Progenitor cell of endocrine pancreas (in vitro differentiated cells): ENCODE measurements around the gene TYMP. TPM values are rescaled to one million over a fixed set of nuclear protein-coding genes. Genes with fewer than 3 reads are reported as not detected.

Experiments used
- DNase-seq: peaks from one replicate; pipeline ENCODE4 v3.0.0; 2021; ENCODE audit warnings: low spot score; ENCODE audit not compliant: unreplicated experiment
- H3K27ac Mint-ChIP-seq: 2 replicates; pipeline ENCODE4 v1.8.0; 2021; ENCODE audit warnings: mild to moderate bottlenecking, moderate library complexity, mixed read lengths
- H3K27me3 Mint-ChIP-seq: 2 replicates; pipeline ENCODE4 v1.8.0; 2021; ENCODE audit warnings: mixed read lengths
- H3K36me3 Mint-ChIP-seq: 2 replicates; pipeline ENCODE4 v1.8.0; 2022; ENCODE audit warnings: mixed read lengths; ENCODE audit not compliant: insufficient read depth
- H3K4me1 Mint-ChIP-seq: 2 replicates; pipeline ENCODE4 v1.8.0; 2021; ENCODE audit warnings: low read depth, mixed read lengths
- H3K4me3 Mint-ChIP-seq: 2 replicates; pipeline ENCODE4 v1.8.0; 2021; ENCODE audit warnings: low read depth, mild to moderate bottlenecking, moderate library complexity, mixed read lengths
- H3K9me3 Mint-ChIP-seq: 2 replicates; pipeline ENCODE4 v1.8.0; 2021; ENCODE audit warnings: low read depth, mixed read lengths
- CTCF ChIP-seq: fragments of 200-600 bp; sonication (generic); IDR thresholded peaks from one replicate; pipeline ENCODE4 v1.5.0; 2021; ENCODE audit warnings: antibody characterized with exemption, mild to moderate bottlenecking; ENCODE audit not compliant: unreplicated experiment
- total RNA-seq: library from RNA; stranded (reverse); gene quantifications from 2 replicates; pipeline ENCODE4 v1.2.1, GENCODE V29; 2021

TYMP gene
- total RNA-seq, 1 donor from 2014 or later = 1.6 TPM

DNA sequence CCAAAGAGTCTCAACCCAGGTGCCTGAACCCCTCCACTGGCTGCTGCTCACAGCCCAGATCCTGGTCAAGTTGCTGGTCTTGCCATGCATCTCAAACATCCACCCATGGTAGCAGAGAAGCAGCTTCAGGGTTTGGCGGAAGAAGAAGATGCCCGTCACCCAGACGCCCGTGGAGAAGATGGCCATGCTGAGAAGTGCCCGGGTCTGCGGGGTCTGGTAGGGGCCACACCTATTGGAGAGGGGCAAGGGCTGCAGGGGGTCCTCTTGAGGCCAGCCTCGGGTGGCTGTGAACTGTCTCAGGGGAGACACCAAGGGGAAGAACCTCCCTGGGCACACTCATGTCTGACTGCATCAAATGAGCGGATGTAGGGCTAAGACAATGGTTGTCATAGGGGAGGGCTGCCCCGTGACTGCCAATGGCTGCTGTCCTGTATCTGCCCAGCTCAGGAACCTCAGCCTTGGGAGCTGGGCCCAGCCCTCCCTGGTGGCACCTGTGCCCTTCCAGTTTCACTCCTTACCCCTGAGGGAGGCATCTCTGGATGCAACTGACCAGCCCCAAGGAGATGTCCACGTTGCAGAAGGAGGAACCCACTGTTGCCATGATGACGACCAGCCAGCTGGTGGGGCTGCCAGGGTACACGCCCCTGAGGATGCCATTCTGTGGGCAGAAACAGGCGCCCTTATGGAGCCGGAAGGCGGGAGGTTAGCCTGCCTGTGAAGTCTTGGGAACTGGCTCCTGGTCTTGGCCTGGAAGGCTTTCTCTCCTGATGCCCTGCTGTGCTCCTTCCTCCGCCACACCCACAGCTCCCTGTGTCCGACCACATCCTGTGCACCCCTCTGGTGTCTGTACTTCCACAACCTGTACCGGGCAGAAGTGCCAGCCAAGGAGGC lies 47.2 kb upstream of the TYMP start:
- TF ChIP-seq CTCF = no peak
- Mint-ChIP-seq H3K27ac (no peak overlapping the region), H3K9me3 (no peaks in the 10 kb centered on the region), H3K4me1 (no peaks in the 10 kb centered on the region), H3K4me3 (no peak overlapping the region), H3K27me3 (no peaks in the 10 kb centered on the region), H3K36me3 (peaks cover 3% of the 10 kb centered on the region)
- no peak for DNase-seq

DNA sequence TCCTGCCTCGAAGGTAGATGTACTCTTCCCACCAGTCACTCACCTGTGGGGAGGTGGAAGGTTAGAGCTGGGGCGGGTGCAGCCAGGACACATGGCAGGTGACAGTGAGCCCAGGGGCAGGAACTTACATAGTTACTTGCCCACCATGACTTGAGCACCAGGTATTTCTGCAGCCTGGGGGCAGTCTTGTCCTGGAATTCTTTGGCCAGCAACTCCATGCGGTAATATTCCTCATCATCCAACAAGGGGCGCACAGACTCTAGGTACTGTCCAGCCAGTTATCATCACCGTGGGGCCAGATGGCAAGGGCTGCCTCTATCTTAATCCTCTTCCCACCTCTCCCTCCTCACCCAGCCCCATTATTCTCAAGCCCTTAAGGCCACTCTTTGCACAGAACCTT lies 46.3 kb upstream of the TYMP start:
- Mint-ChIP-seq H3K27ac (peak overlapping the region; percentile 38), H3K4me3 (no peak overlapping the region), H3K4me1 (no peaks in the 10 kb centered on the region), H3K9me3 (no peaks in the 10 kb centered on the region), H3K27me3 (no peaks in the 10 kb centered on the region), H3K36me3 (peaks cover 5% of the 10 kb centered on the region)
- no peak for TF ChIP-seq CTCF
- no peak for DNase-seq

GRCh38 chr22:50575426-50575941 lies 45.7 kb upstream of the TYMP start:
- Mint-ChIP-seq H3K36me3 (peaks cover 6% of the 10 kb centered on the region), H3K4me1 (no peaks in the 10 kb centered on the region), H3K27ac (no peak overlapping the region), H3K27me3 (no peaks in the 10 kb centered on the region), H3K4me3 (no peak overlapping the region), H3K9me3 (no peaks in the 10 kb centered on the region)
- TF ChIP-seq CTCF = no peak
- no peak for DNase-seq

GRCh38 chr22:50574383-50574755 lies 44.6 kb upstream of the TYMP start:
- no peak for TF ChIP-seq CTCF
- H3K36me3 Mint-ChIP-seq = peaks cover 5% of the 10 kb centered on the region
- no peaks in the 10 kb centered on the region for H3K9me3 Mint-ChIP-seq
- DNase-seq = no peak
- no peak overlapping the region for H3K27ac Mint-ChIP-seq
- no peaks in the 10 kb centered on the region for H3K27me3 Mint-ChIP-seq
- no peak overlapping the region for H3K4me3 Mint-ChIP-seq
- H3K4me1 Mint-ChIP-seq = no peaks in the 10 kb centered on the region

- no peaks in the 10 kb centered on the region for H3K4me1 Mint-ChIP-seq
- H3K36me3 Mint-ChIP-seq = peaks cover 6% of the 10 kb centered on the region
- no peak overlapping the region for H3K27ac Mint-ChIP-seq
- H3K9me3 Mint-ChIP-seq = no peaks in the 10 kb centered on the region
- H3K4me3 Mint-ChIP-seq = no peak overlapping the region
- no peak for TF ChIP-seq CTCF
- H3K27me3 Mint-ChIP-seq = no peaks in the 10 kb centered on the region
- no peak for DNase-seq
These were observed 43.9 kb upstream of the TYMP start for GRCh38 chr22:50573491-50574382.
